ENCODE measurements around the gene ITGB2. TPM values are rescaled to one million over a fixed set of nuclear protein-coding genes. Genes with fewer than 3 reads are reported as not detected.

ITGB2 gene
- total RNA-seq, 1 experiment from 2014 or later = 6.0 TPM

GRCh38 chr21:44967082-44968047 lies 46.7 kb upstream of the ITGB2 start:
- intact Hi-C loops (cut with micrococcal nuclease; ENCODE audit: unreplicated experiment) = no loop called here
- POLR2A ChIA-PET (ENCODE audit: unreplicated experiment) = no interaction called here
- H3K4me2 ChIP-seq = no peak overlapping the region

DNA sequence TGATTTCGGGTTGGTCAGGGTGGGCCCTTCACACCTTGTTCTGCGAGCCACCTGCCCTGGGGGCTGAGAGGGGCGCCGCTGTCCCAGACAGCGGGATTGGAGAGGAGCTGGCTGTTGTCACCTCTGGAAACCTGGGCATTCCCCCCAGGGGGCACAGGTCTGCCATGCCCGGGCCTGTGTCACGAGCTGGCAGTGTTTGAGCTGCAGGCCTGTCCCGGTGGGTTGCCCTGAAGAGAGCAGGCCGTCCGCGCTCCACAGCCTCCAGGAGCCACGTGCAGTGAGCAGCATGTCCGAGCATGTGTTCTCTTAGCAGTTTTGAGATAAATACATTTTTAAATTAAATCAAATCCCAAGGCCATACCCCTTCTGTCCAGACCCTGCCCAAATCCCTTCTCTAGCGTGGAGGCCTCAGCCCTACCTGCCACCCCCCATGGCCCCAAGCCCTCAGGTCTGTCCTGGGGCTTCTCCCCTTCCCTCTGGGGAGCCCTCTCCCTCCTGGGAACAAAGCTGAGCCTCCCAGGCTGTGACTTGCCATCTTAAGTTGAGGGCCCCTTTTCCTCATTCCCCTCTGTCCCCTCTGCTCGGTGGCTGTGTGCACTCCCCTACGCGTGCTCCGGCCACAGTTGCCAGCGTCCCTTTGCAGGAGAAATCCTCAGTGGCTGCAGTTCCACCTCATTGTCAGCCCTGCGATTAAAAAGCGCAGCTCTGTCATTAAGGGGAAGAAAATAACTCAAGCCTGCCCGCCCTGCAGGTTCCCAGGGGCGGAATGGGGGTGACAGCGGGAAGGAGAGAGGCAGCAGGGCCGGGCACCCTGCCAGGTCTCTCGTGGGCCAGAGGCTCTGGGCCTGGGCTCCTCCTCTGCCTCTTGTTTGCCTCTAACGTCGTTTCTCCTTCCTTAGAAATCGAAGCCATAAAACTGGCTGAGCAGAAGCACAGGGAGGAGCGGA lies 45.7 kb upstream of the ITGB2 start:
- Histone ChIP-seq H3K27ac (no peak overlapping the region), H3K27me3 (ENCODE audit: insufficient read depth, low read depth) (no peaks in the 10 kb centered on the region), H2AFZ (no peak overlapping the region), H3K4me2 (no peak overlapping the region), H3K36me3 (ENCODE audit: low read depth) (no peaks in the 10 kb centered on the region; the same call in 1 of the 2 replicates), H3K4me1 (replicated peaks; ENCODE audit: insufficient read depth) (peaks cover 4% of the 10 kb centered on the region; the same call in 1 of the 2 replicates), H4K20me1 (ENCODE audit: insufficient read depth) (no peaks in the 10 kb centered on the region), H3K79me2 (ENCODE audit: low read depth) (no peaks in the 10 kb centered on the region), H3K4me3 (no peak overlapping the region), H3K9me3 (ENCODE audit: insufficient read depth, low read depth) (no peaks in the 10 kb centered on the region), H3K9me2 (ENCODE audit: insufficient read depth) (no peaks in the 10 kb centered on the region), H3F3A (ENCODE audit: insufficient read depth, low read depth) (no peaks in the 10 kb centered on the region)
- TF ChIP-seq EZH2 (IDR thresholded peaks at IDR 0.05; ENCODE audit: low read depth) = no peak
- TF ChIP-seq, protein P1, sequence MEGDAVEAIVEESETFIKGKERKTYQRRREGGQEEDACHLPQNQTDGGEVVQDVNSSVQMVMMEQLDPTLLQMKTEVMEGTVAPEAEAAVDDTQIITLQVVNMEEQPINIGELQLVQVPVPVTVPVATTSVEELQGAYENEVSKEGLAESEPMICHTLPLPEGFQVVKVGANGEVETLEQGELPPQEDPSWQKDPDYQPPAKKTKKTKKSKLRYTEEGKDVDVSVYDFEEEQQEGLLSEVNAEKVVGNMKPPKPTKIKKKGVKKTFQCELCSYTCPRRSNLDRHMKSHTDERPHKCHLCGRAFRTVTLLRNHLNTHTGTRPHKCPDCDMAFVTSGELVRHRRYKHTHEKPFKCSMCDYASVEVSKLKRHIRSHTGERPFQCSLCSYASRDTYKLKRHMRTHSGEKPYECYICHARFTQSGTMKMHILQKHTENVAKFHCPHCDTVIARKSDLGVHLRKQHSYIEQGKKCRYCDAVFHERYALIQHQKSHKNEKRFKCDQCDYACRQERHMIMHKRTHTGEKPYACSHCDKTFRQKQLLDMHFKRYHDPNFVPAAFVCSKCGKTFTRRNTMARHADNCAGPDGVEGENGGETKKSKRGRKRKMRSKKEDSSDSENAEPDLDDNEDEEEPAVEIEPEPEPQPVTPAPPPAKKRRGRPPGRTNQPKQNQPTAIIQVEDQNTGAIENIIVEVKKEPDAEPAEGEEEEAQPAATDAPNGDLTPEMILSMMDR (conservative IDR thresholded peaks at IDR 0.05) = no peak
- intact Hi-C loops (cut with micrococcal nuclease; ENCODE audit: unreplicated experiment) = no loop called here
- no peak for DNase-seq
- CTCF ChIA-PET = no interaction called here
- POLR2A ChIA-PET (ENCODE audit: unreplicated experiment) = no interaction called here
- no TSS peak for BruUV-seq (replicated peaks)

More at GRCh38 chr21:44967082-44968047, 46.7 kb upstream of the ITGB2 start:
- H3K27ac ChIP-seq = no peak overlapping the region
- H4K20me1 ChIP-seq (ENCODE audit: insufficient read depth) = no peaks in the 10 kb centered on the region
- H3K9me3 ChIP-seq (ENCODE audit: insufficient read depth, low read depth) = no peaks in the 10 kb centered on the region
- DNase-seq = no peak
- no TSS peak for BruUV-seq (replicated peaks)
- no peaks in the 10 kb centered on the region for H3K27me3 ChIP-seq (ENCODE audit: insufficient read depth, low read depth)
- peaks cover 4% of the 10 kb centered on the region; the same call in 1 of the 2 replicates for H3K4me1 ChIP-seq (replicated peaks; ENCODE audit: insufficient read depth)
- CTCF ChIA-PET = no interaction called here
- H3K4me3 ChIP-seq = no peak overlapping the region
- no peaks in the 10 kb centered on the region for H3K9me2 ChIP-seq (ENCODE audit: insufficient read depth)
- H2AFZ ChIP-seq = no peak overlapping the region
- H3K79me2 ChIP-seq (ENCODE audit: low read depth) = no peaks in the 10 kb centered on the region
- no peaks in the 10 kb centered on the region for H3K36me3 ChIP-seq (ENCODE audit: low read depth)
- no peaks in the 10 kb centered on the region for H3F3A ChIP-seq (ENCODE audit: insufficient read depth, low read depth)
- no peak for TF ChIP-seq EZH2 (IDR thresholded peaks at IDR 0.05; ENCODE audit: low read depth)
- TF ChIP-seq, protein P1 (conservative IDR thresholded peaks at IDR 0.05) = no peak

- Histone ChIP-seq H3K36me3 (ENCODE audit: low read depth) (no peaks in the 10 kb centered on the region; the same call in 1 of the 2 replicates), H3K79me2 (ENCODE audit: low read depth) (no peaks in the 10 kb centered on the region), H3K27me3 (ENCODE audit: insufficient read depth, low read depth) (no peaks in the 10 kb centered on the region), H3K9me3 (ENCODE audit: insufficient read depth, low read depth) (no peaks in the 10 kb centered on the region), H3K9me2 (ENCODE audit: insufficient read depth) (no peaks in the 10 kb centered on the region), H3F3A (ENCODE audit: insufficient read depth, low read depth) (no peaks in the 10 kb centered on the region), H4K20me1 (ENCODE audit: insufficient read depth) (no peaks in the 10 kb centered on the region), H3K4me3 (no peak overlapping the region), H3K27ac (no peak overlapping the region), H2AFZ (no peak overlapping the region), H3K4me1 (replicated peaks; ENCODE audit: insufficient read depth) (peaks cover 4% of the 10 kb centered on the region; the same call in 1 of the 2 replicates), H3K4me2 (no peak overlapping the region)
- BruUV-seq (replicated peaks) = no TSS peak
- intact Hi-C loops (cut with micrococcal nuclease; ENCODE audit: unreplicated experiment) = no loop called here
- CTCF ChIA-PET = no interaction called here
- DNase-seq = no peak
- POLR2A ChIA-PET (ENCODE audit: unreplicated experiment) = no interaction called here
- no peak for TF ChIP-seq EZH2 (IDR thresholded peaks at IDR 0.05; ENCODE audit: low read depth)
- TF ChIP-seq, protein P1 (conservative IDR thresholded peaks at IDR 0.05) = no peak
Observed at GRCh38 chr21:44965251-44966022, 44.7 kb upstream of the ITGB2 start.
